ENCODE measurements around the gene SNAP25.

SNAP25 gene

GRCh38 chr20:10218536-10219451 is at the start of gene SNAP25:
SNAP25 (plus strand) TSS chr20:10218830; CDS start chr20:10275492, 56,662 bp downstream.
- no peak within 1 kb of the TSS for H3K4me3 ChIP-seq (ENCODE audit: low read depth, low read length)
- no peak for TF ChIP-seq CTCF (IDR thresholded peaks at IDR 0.05; ENCODE audit: low read depth, low read length, missing control alignments)
- peak; percentile 1 for DNase-seq (ENCODE audit: low read depth)

- no peak for DNase-seq (ENCODE audit: low read depth)
- H3K4me3 ChIP-seq (ENCODE audit: low read depth, low read length), result no peak overlapping the region
- TF ChIP-seq CTCF (IDR thresholded peaks at IDR 0.05; ENCODE audit: low read depth, low read length, missing control alignments), result no peak
These were observed 48.9 kb upstream of the SNAP25 start for GRCh38 chr20:10169752-10170151.

- no peak for DNase-seq (ENCODE audit: low read depth)
- H3K4me3 ChIP-seq (ENCODE audit: low read depth, low read length), result no peak overlapping the region
- TF ChIP-seq CTCF (IDR thresholded peaks at IDR 0.05; ENCODE audit: low read depth, low read length, missing control alignments), result no peak
These were observed 48.4 kb upstream of the SNAP25 start for GRCh38 chr20:10170261-10170660.

GRCh38 chr20:10171864-10172751 is 46.5 kb upstream of the SNAP25 start:
- no peak for DNase-seq (ENCODE audit: low read depth)
- H3K4me3 ChIP-seq (ENCODE audit: low read depth, low read length), result no peak overlapping the region
- TF ChIP-seq CTCF (IDR thresholded peaks at IDR 0.05; ENCODE audit: low read depth, low read length, missing control alignments), result no peak

- no peak overlapping the region for H3K4me3 ChIP-seq (ENCODE audit: low read depth, low read length)
- no peak for DNase-seq (ENCODE audit: low read depth)
- no peak for TF ChIP-seq CTCF (IDR thresholded peaks at IDR 0.05; ENCODE audit: low read depth, low read length, missing control alignments)
These were observed 45.5 kb upstream of the SNAP25 start for GRCh38 chr20:10172998-10173655.

GRCh38 chr20:10174400-10174799 is 44.2 kb upstream of the SNAP25 start:
- no peak for DNase-seq (ENCODE audit: low read depth)
- no peak for TF ChIP-seq CTCF (IDR thresholded peaks at IDR 0.05; ENCODE audit: low read depth, low read length, missing control alignments)
- no peak overlapping the region for H3K4me3 ChIP-seq (ENCODE audit: low read depth, low read length)

Measured in GM12864 (cell line).